ENCODE data around the gene CNTFR.
"Not testable (repeated sequence)": the region's sequence is repeated elsewhere in the genome, so short reads cannot be mapped to it uniquely, and the experiment has no call there.

The CNTFR gene

GRCh38 chr9:34589636-34590380 is at the start of gene CNTFR:
Gene CNTFR, minus strand, starts transcription at chr9:34589724. Its CDS starts 20,743 bp downstream, at chr9:34568981.
- DNase-seq (ENCODE audit: low spot score): no peak

GRCh38 chr9:34639322-34639721 is 49.8 kb upstream of the CNTFR start:
- DNase-seq (ENCODE audit: low spot score): not testable (repeated sequence)

GRCh38 chr9:34638138-34638445 is 48.6 kb upstream of the CNTFR start:
- DNase-seq (ENCODE audit: low spot score): no peak

- DNase-seq (ENCODE audit: low spot score): peak; percentile 93
Measured at GRCh38 chr9:34637356-34638137, 48.0 kb upstream of the CNTFR start, which contains the start of gene SIGMAR1. Gene SIGMAR1, minus strand, starts transcription at chr9:34637787. Its CDS starts 90 bp downstream, at chr9:34637697.

- DNase-seq (ENCODE audit: low spot score): no peak
Measured at GRCh38 chr9:34636791-34637355, 47.3 kb upstream of the CNTFR start.

GRCh38 chr9:34635556-34635955 is 46.0 kb upstream of the CNTFR start:
- DNase-seq (ENCODE audit: low spot score): no peak

- no peak for DNase-seq (ENCODE audit: low spot score)
Measured at GRCh38 chr9:34634551-34635248, 45.2 kb upstream of the CNTFR start.

GRCh38 chr9:34633851-34634550 is 44.5 kb upstream of the CNTFR start:
- peak; percentile 72 for DNase-seq (ENCODE audit: low spot score)

- DNase-seq (ENCODE audit: low spot score): no peak
Measured at GRCh38 chr9:34633166-34633565, 43.6 kb upstream of the CNTFR start.

- no peak for DNase-seq (ENCODE audit: low spot score)
Measured at GRCh38 chr9:34630402-34631154, 41.1 kb upstream of the CNTFR start.

- DNase-seq (ENCODE audit: low spot score): no peak
Measured at GRCh38 chr9:34629491-34629808, 39.9 kb upstream of the CNTFR start.

- DNase-seq (ENCODE audit: low spot score): no peak
Measured at GRCh38 chr9:34628656-34629490, 39.3 kb upstream of the CNTFR start, which contains the start of gene ARID3C. Gene ARID3C, minus strand, starts transcription at chr9:34629066. Its CDS starts 1,052 bp downstream, at chr9:34628014.

GRCh38 chr9:34627716-34628655 is 38.5 kb upstream of the CNTFR start:
- no peak for DNase-seq (ENCODE audit: low spot score)

- DNase-seq (ENCODE audit: low spot score): no peak
Measured at GRCh38 chr9:34625186-34625486, 35.6 kb upstream of the CNTFR start.

- no peak for DNase-seq (ENCODE audit: low spot score)
Measured at GRCh38 chr9:34624475-34625185, 35.1 kb upstream of the CNTFR start.

- no peak for DNase-seq (ENCODE audit: low spot score)
Measured at GRCh38 chr9:34623374-34624235, 34.1 kb upstream of the CNTFR start.
